SK-N-SH treated with all-trans-retinoic acid at 6 μM for 48 hours (cell line): ENCODE measurements around the gene RIN3.

ENCODE experiments used
- ATAC-seq: fragments of 200-7000 bp; cut with Tn5 transposase; 3 replicates; pipeline ENCODE4 v1.9.1; 2020; ENCODE audit warnings: mild to moderate bottlenecking, moderate library complexity
- BACH2 ChIP-seq: fragments of 250-450 bp; sonication (Bioruptor Pico); IDR thresholded peaks from 2 replicates; pipeline ENCODE4 v1.9.0; 2021; ENCODE audit warnings: mild to moderate bottlenecking, borderline replicate concordance
- CREB5 ChIP-seq: fragments of 250-450 bp; sonication (Bioruptor Pico); IDR thresholded peaks from 2 replicates; pipeline ENCODE4 v1.5.1; 2020; ENCODE audit warnings: low read depth, mild to moderate bottlenecking, moderate library complexity
- CSDC2 ChIP-seq: fragments of 250-450 bp; sonication (Bioruptor Pico); IDR thresholded peaks from 2 replicates; pipeline ENCODE4 v1.5.0; 2020; ENCODE audit warnings: mild to moderate bottlenecking, moderate library complexity
- CSRNP3 ChIP-seq: fragments of 250-450 bp; sonication (Bioruptor Pico); IDR thresholded peaks from 2 replicates; pipeline ENCODE4 v1.5.1; 2021; ENCODE audit warnings: mild to moderate bottlenecking, moderate library complexity
- ESRRG ChIP-seq: fragments of 250-450 bp; sonication (Bioruptor Pico); IDR thresholded peaks from 2 replicates; pipeline ENCODE4 v1.6.1; 2021; ENCODE audit warnings: mild to moderate bottlenecking
- GLIS3 ChIP-seq: fragments of 250-450 bp; sonication (Bioruptor Pico); IDR thresholded peaks from 2 replicates; pipeline ENCODE4 v1.5.0; 2020; ENCODE audit warnings: mild to moderate bottlenecking, moderate library complexity
- ISL1 ChIP-seq: fragments of 250-450 bp; sonication (Bioruptor Pico); IDR thresholded peaks from 2 replicates; pipeline ENCODE4 v2.1.2; 2022; ENCODE audit warnings: mild to moderate bottlenecking, moderate library complexity
- PATZ1 ChIP-seq: fragments of 250-450 bp; sonication (Bioruptor Pico); IDR thresholded peaks from 2 replicates; pipeline ENCODE4 v1.8.0; 2020; ENCODE audit warnings: mild to moderate bottlenecking, moderate library complexity, borderline replicate concordance
- POU6F1 ChIP-seq: fragments of 250-450 bp; sonication (Bioruptor Pico); IDR thresholded peaks from 2 replicates; pipeline ENCODE4 v1.8.0; 2021; ENCODE audit warnings: low read depth, mild to moderate bottlenecking, moderate library complexity, borderline replicate concordance
- PPARA ChIP-seq: fragments of 250-450 bp; sonication (Bioruptor Pico); IDR thresholded peaks from 2 replicates; pipeline ENCODE4 v1.5.0; 2020; ENCODE audit warnings: mild to moderate bottlenecking, borderline replicate concordance
- SNAI2 ChIP-seq: fragments of 250-450 bp; sonication (Bioruptor Pico); IDR thresholded peaks from 2 replicates; pipeline ENCODE4 v1.5.0; 2020; ENCODE audit warnings: mild to moderate bottlenecking, moderate library complexity
- TCF4 ChIP-seq: fragments of 250-450 bp; sonication (Bioruptor Pico); IDR thresholded peaks from 2 replicates; pipeline ENCODE4 v1.8.0; 2021; ENCODE audit warnings: mild to moderate bottlenecking, moderate library complexity, borderline replicate concordance
- TOX ChIP-seq: fragments of 250-450 bp; sonication (Bioruptor Pico); IDR thresholded peaks from 2 replicates; pipeline ENCODE4 v1.8.0; 2021; ENCODE audit warnings: mild to moderate bottlenecking, moderate library complexity, borderline replicate concordance
- TSHZ2 ChIP-seq: fragments of 250-450 bp; sonication (Bioruptor Pico); IDR thresholded peaks from 2 replicates; pipeline ENCODE4 v1.5.0; 2020; ENCODE audit warnings: mild to moderate bottlenecking, moderate library complexity
- ZC3H10 ChIP-seq: fragments of 250-450 bp; sonication (Bioruptor Pico); IDR thresholded peaks from 2 replicates; pipeline ENCODE4 v1.5.1; 2021; ENCODE audit warnings: mild to moderate bottlenecking, moderate library complexity
- ZFP3 ChIP-seq: fragments of 250-450 bp; sonication (Bioruptor Pico); IDR thresholded peaks from 2 replicates; pipeline ENCODE4 v1.5.0; 2020; ENCODE audit warnings: mild to moderate bottlenecking, moderate library complexity
- ZNF565 ChIP-seq: fragments of 450-650 bp; formaldehyde crosslinking; conservative IDR thresholded peaks from 2 replicates; pipeline ENCODE4 v1.5.0; 2020; ENCODE audit warnings: low read depth, mild to moderate bottlenecking, moderate library complexity
- ZNF70 ChIP-seq: fragments of 450-650 bp; formaldehyde crosslinking; IDR thresholded peaks from 2 replicates; pipeline ENCODE4 v1.5.0; 2020; ENCODE audit warnings: mild to moderate bottlenecking, moderate library complexity

The RIN3 gene

GRCh38 chr14:92649066-92649465 lies 135.5 kb downstream of the RIN3 start (continued):
- no peak for TF ChIP-seq ZFP3
- no peak for TF ChIP-seq ESRRG
- no peak for TF ChIP-seq ISL1 (CRISPR knock-in tag)
- no peak for TF ChIP-seq GLIS3 (CRISPR knock-in tag)

GRCh38 chr14:92649934-92650545 lies 136.5 kb downstream of the RIN3 start:
- TF ChIP-seq TSHZ2 (no peak), BACH2 (CRISPR knock-in tag) (no peak), CSRNP3 (CRISPR knock-in tag) (no peak), PATZ1 (CRISPR knock-in tag) (no peak), ZC3H10 (CRISPR knock-in tag) (no peak), TCF4 (CRISPR knock-in tag) (no peak)
- no peak for ATAC-seq

GRCh38 chr14:92650581-92651105 lies 137.1 kb downstream of the RIN3 start:
- TF ChIP-seq POU6F1 (no peak), TCF4 (CRISPR knock-in tag) (no peak), ZC3H10 (CRISPR knock-in tag) (no peak), ZNF70 (CRISPR knock-in tag) (no peak), PPARA (CRISPR knock-in tag) (no peak), TOX (CRISPR knock-in tag) (no peak), ZFP3 (no peak), GLIS3 (CRISPR knock-in tag) (no peak), CSRNP3 (CRISPR knock-in tag) (no peak), SNAI2 (CRISPR knock-in tag) (no peak), BACH2 (CRISPR knock-in tag) (no peak), ZNF565 (CRISPR knock-in tag) (no peak), CSDC2 (CRISPR knock-in tag) (no peak), CREB5 (CRISPR knock-in tag) (no peak), ISL1 (CRISPR knock-in tag) (no peak)
- ATAC-seq: no peak
